GM12891 (cell line): ENCODE data around the gene LIMS2.

ENCODE experiments used
- DNase-seq: peaks from one replicate; pipeline ENCODE4 v3.0.0; 2011; ENCODE audit warnings: low spot score; ENCODE audit not compliant: insufficient read length
- FAIRE-seq: peaks from 2 replicates; lab custom pipeline; 2011; peaks lifted over from hg19 to GRCh38; lab: Jason Lieb, UNC
- PAX5 ChIP-seq: IDR thresholded peaks from 2 replicates; pipeline ENCODE4 v1.6.1; 2011; ENCODE audit warnings: low read length, moderate library complexity, mild to moderate bottlenecking; ENCODE audit not compliant: insufficient read depth, severe bottlenecking
- POLR2A ChIP-seq: IDR thresholded peaks from 2 replicates; pipeline ENCODE4 v1.6.1; 2011; ENCODE audit warnings: low read depth, low read length, control low read depth
- POLR2AphosphoS5 ChIP-seq: IDR thresholded peaks from 2 replicates; pipeline ENCODE4 v1.6.1; 2011; ENCODE audit warnings: low read depth, low read length, control low read depth
- POU2F2 ChIP-seq: IDR thresholded peaks from 2 replicates; pipeline ENCODE4 v1.6.1; 2011; ENCODE audit warnings: low read depth, mild to moderate bottlenecking, control low read depth, low read length, moderate library complexity
- SPI1 ChIP-seq: IDR thresholded peaks from 2 replicates; pipeline ENCODE4 v1.6.1; 2011; ENCODE audit warnings: low read depth, low read length, control low read depth
- TAF1 ChIP-seq: IDR thresholded peaks from 2 replicates; pipeline ENCODE4 v1.6.1; 2011; ENCODE audit warnings: low read depth, low read length, control low read depth

Gene LIMS2

DNA sequence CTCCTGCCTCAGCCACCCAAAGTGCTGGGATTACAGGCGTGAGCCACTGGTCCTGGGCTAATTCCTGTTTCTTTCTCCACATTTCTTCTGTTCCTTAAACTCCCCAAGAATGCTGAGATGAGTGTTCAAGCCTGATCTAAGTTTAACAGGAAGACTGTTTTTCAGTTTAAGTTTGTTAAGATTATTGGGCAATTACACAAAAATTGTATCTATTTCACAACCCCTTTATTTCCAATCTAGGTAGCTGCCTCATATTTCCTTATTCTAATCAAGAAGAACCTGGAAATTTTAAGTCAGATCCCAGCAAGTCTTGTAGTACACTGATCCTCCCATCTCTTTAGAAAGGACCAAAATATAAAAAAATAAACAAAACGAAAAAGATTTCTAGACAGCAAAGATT lies 37.7 kb upstream of the LIMS2 start:
- TF ChIP-seq PAX5, result no peak
- no peak for FAIRE-seq
- no peak for DNase-seq

GRCh38 chr2:127709336-127709735 lies 34.0 kb upstream of the LIMS2 start:
- DNase-seq, result no peak
- TF ChIP-seq POLR2A (no peak), TAF1 (no peak), PAX5 (no peak), POLR2AphosphoS5 (no peak), SPI1 (no peak), POU2F2 (no peak)
- no peak for FAIRE-seq

DNA sequence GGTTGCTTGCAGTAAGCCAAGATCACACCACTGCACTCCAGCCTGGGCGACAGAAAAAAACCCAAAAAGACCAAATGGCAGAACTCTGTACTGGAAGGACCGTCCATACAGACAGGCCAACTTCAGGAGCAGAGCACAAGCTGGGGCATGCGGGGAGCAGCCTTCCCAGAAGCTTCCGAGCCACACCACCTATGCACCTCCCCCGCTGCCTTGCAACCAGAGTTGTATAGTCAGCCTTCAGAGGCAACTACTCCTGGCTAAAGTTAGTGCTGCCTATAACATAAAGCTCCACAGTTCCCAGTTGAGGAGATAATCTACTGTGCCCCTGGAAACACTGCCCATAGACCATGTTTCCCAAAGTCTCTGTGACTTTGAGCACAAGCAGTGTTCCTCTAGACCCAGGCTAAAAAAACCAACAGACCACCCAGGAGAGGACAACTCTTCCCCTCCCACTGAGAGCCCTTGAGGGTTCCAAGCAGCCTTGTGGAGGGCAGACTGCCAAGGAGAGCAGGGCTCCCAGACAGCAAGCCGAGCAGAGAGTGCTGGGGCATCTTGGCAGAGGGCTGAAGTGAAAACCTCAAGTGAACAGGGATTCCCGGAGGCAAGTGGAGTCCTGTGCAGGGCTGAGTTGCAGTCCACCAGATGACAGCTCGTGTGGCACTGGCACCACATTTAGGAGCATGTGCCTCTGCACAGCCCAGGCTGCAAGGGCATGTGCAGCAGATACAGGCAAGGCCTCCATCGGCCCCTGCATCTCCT lies 32.7 kb upstream of the LIMS2 start:
- DNase-seq (no peak), FAIRE-seq (no peak)
- TF ChIP-seq PAX5 (no peak), POU2F2 (no peak), POLR2A (no peak), POLR2AphosphoS5 (no peak), SPI1 (no peak), TAF1 (no peak)

GRCh38 chr2:127706215-127706990 lies 31.1 kb upstream of the LIMS2 start:
- DNase-seq, result no peak
- no peak for FAIRE-seq
- no peak for TF ChIP-seq PAX5
- TF ChIP-seq POU2F2, result no peak
- TF ChIP-seq SPI1, result no peak
- TF ChIP-seq TAF1, result no peak
- no peak for TF ChIP-seq POLR2AphosphoS5
- TF ChIP-seq POLR2A, result no peak

- TF ChIP-seq POLR2AphosphoS5 (no peak), POU2F2 (no peak), PAX5 (no peak), TAF1 (no peak), SPI1 (no peak), POLR2A (no peak)
- no peak for DNase-seq
- no peak for FAIRE-seq
Measured at GRCh38 chr2:127705391-127706065, 30.2 kb upstream of the LIMS2 start.

GRCh38 chr2:127704641-127705390 lies 29.5 kb upstream of the LIMS2 start:
- TF ChIP-seq POU2F2, result no peak
- TF ChIP-seq POLR2AphosphoS5, result no peak
- TF ChIP-seq POLR2A, result no peak
- no peak for TF ChIP-seq SPI1
- no peak for TF ChIP-seq PAX5
- TF ChIP-seq TAF1, result no peak
- FAIRE-seq (peak; percentile 13), DNase-seq (no peak)

- no peak for DNase-seq
- FAIRE-seq, result no peak
- TF ChIP-seq POLR2A (no peak), POLR2AphosphoS5 (no peak; the same call in 1 of the 2 replicates), TAF1 (no peak), SPI1 (no peak), POU2F2 (no peak), PAX5 (no peak)
Measured at GRCh38 chr2:127703282-127703681, 28.0 kb upstream of the LIMS2 start.

DNA sequence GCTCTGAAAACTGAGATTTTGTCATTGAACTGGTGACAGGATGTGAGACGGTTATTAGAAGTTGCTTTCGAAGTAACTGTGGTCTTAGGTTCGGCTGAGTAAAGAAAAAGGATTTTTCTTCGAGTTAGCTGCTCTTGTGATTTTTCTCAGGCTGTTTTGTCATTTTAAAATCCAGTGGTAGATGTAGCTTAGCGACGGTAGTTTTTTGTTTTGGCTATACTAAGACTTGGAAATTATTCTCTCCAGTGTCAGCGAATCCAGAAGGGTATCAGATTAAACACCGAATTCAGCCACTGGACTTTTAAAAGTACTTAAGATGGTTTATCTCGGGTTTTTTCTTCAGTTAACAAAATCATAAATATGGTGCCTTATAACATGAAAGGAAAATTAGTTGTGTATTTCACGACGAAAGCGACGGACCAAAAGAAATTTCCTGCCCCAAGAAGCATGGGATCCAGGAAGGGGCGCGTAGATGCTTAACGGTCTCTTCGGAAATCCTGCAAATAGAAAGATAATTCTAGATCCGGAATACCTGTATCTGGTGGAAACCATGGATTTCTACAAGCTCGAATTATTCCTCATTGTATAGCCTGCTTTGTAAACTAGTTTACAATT lies 27.2 kb upstream of the LIMS2 start:
- TF ChIP-seq POLR2AphosphoS5 (no peak), PAX5 (no peak), SPI1 (no peak), POU2F2 (no peak), POLR2A (no peak), TAF1 (no peak)
- no peak for DNase-seq
- no peak for FAIRE-seq
